ENCODE results near the gene NPY. TPM values are rescaled to one million over a fixed set of nuclear protein-coding genes. Genes with fewer than 3 reads are reported as not detected.

Gene NPY
- total and polyA plus RNA-seq, 2 of the 8 experiments (the other 6 are each of a cell fraction or from before 2014, with no cell fraction given): 1.2 to 1.7 TPM

- ChIA-PET POLR2A (ENCODE audit: partially characterized antibody) (interaction anchor here (1.4 to 2.2 kb wide), 4 partner anchors 10 to 71 kb away, joined by 3 to 8 read pairs (median 4); no protein-coding TSS in a partner anchor), CTCF (ENCODE audit: partially characterized antibody) (interaction anchor here (0.6 to 5.1 kb wide), 7 partner anchors 12 to 620 kb away, joined by 3 to 38 read pairs (median 4); no protein-coding TSS in a partner anchor)
- Histone ChIP-seq H2BK120ac (replicated peaks; ENCODE audit: low read depth, low read length) (no peak overlapping the region), H2BK20ac (ENCODE audit: low read length) (no peak overlapping the region), H3K27me3 (replicated peaks in 1 of 4; ENCODE audit: control insufficient read depth in 3 of 4, extremely low read depth in 1 of 4, insufficient read depth in 3 of 4, low read length in 3 of 4) (peaks cover 1 to 13% (median 6%) of the 10 kb centered on the region in 4 experiments), H2AK5ac (ENCODE audit: low read depth, low read length) (no peak overlapping the region), H4K20me1 (replicated peaks in 1 of 2; ENCODE audit: control insufficient read depth in 1 of 2, insufficient read depth in 2 of 2, low read length in 2 of 2) (no peaks in the 10 kb centered on the region), H4K8ac (ENCODE audit: extremely low read depth, insufficient read depth, low read length) (no peak overlapping the region), H4K5ac (ENCODE audit: insufficient read length, low read depth, low read length) (no peak overlapping the region), H3K36me3 (ENCODE audit: control insufficient read depth in 2 of 4, insufficient read depth in 4 of 4, low read length in 3 of 4) (0 out of 8 replicates have a peak, but pooled peaks cover 0 to 4% (median 0%) of the 10 kb centered on the region in 4 experiments), H3K18ac (ENCODE audit: extremely low read depth, low read length) (no peak overlapping the region), H3K14ac (ENCODE audit: insufficient read length) (no peak overlapping the region), H2BK5ac (ENCODE audit: low read depth, low read length) (no peak overlapping the region), H3K4me2 (ENCODE audit: insufficient read depth in 1 of 2, low read depth in 2 of 2, low read length in 2 of 2) (no peak overlapping the region), H2BK12ac (ENCODE audit: low read depth, low read length) (no peak overlapping the region), H3K79me2 (ENCODE audit: control insufficient read depth in 1 of 2, insufficient read depth in 2 of 2, low read length in 2 of 2) (no peaks in the 10 kb centered on the region), H3K4me1 (replicated peaks in 1 of 4; ENCODE audit: control insufficient read depth in 3 of 4, insufficient read depth in 4 of 4, low read length in 3 of 4) (peaks cover 1 to 18% (median 14%) of the 10 kb centered on the region in 4 experiments; a peak in 6 of 7 replicates), H3K9me3 (ENCODE audit: insufficient read depth in 2 of 2, low read depth in 1 of 2, low read length in 1 of 2) (no peaks in the 10 kb centered on the region; a peak in 2 of 4 replicates), H3K56ac (replicated peaks; ENCODE audit: insufficient read length, low read depth, low read length) (no peak overlapping the region), H3K23ac (ENCODE audit: insufficient read length) (no peak overlapping the region), H3K27ac (ENCODE audit: low read depth, low read length) (no peak overlapping the region), H2BK15ac (ENCODE audit: low read length) (no peak overlapping the region), H3K23me2 (ENCODE audit: low read depth, low read length) (no peaks in the 10 kb centered on the region; the same call in 1 of the 2 replicates), H4K91ac (replicated peaks; ENCODE audit: insufficient read length, low read length) (no peak overlapping the region), H3K4ac (replicated peaks; ENCODE audit: insufficient read length, low read depth, low read length) (no peak overlapping the region), H3K9ac (replicated peaks in 1 of 4; ENCODE audit: extremely low read depth in 1 of 4, low read depth in 3 of 4, low read length in 3 of 4) (no peak overlapping the region), H3K4me3 (ENCODE audit: extremely low read depth in 1 of 4, insufficient read depth in 2 of 4, low read depth in 3 of 4, low read length in 4 of 4) (no peak overlapping the region), H2AFZ (ENCODE audit: low read length) (no peak overlapping the region), H3K79me1 (ENCODE audit: low read depth, low read length) (no peaks in the 10 kb centered on the region; the same call in 1 of the 2 replicates)
- FAIRE-seq (no peak), DNase-seq (ENCODE audit: low read depth in 1 of 2, low spot score in 2 of 2) (no peak)
- WGBS, 2 experiments (ENCODE audit: extremely low coverage in 1 of 2, insufficient coverage in 1 of 2, insufficient read length in 1 of 2, insufficient replicate concordance in 2 of 2, low coverage in 1 of 2, low lambda C conversion rate in 2 of 2, missing lambda C conversion rate in 1 of 2): 92% methylated on average over 3 of the region's 3 CpGs; no CpG with 5 or more reads in 1 of the 2 experiments
- TF ChIP-seq HDAC6 (IDR thresholded peaks at IDR 0.05; ENCODE audit: low read depth, low read length) (no peak), E2F6 (IDR thresholded peaks at IDR 0.05) (no peak), SIX5 (IDR thresholded peaks at IDR 0.05; ENCODE audit: low read depth, low read length) (no peak), KDM5A (IDR thresholded peaks at IDR 0.05; ENCODE audit: low read length) (no peak), ZNF274 (IDR thresholded peaks at IDR 0.05; ENCODE audit: borderline replicate concordance, extremely low read depth, low read length) (no peak), EP300 (IDR thresholded peaks at IDR 0.05; ENCODE audit: borderline replicate concordance in 1 of 2, low read depth in 2 of 2, low read length in 2 of 2) (no peak), POLR2AphosphoS5 (IDR thresholded peaks at IDR 0.05; ENCODE audit: low read depth, low read length) (no peak), SIRT6 (IDR thresholded peaks at IDR 0.05; ENCODE audit: low read length) (no peak), CTBP2 (IDR thresholded peaks at IDR 0.05; ENCODE audit: borderline replicate concordance, insufficient read depth, insufficient read length, low read length) (no peak), RFX5 (IDR thresholded peaks at IDR 0.05; ENCODE audit: borderline replicate concordance, low read depth, low read length) (no peak), TCF12 (IDR thresholded peaks at IDR 0.05; ENCODE audit: low read depth, low read length) (no peak), SP1 (IDR thresholded peaks at IDR 0.05; ENCODE audit: low read depth, low read length) (no peak), NANOG (IDR thresholded peaks at IDR 0.05; ENCODE audit: insufficient read depth, low read depth, low read length, poor library complexity, severe bottlenecking) (no peak)
Observed at GRCh38 chr7:24334627-24335026, 50.6 kb downstream of the NPY start.

Measured in H1 (cell line).